ENCODE measurements around the gene RABGGTA. TPM values are rescaled to one million over a fixed set of nuclear protein-coding genes. Genes with fewer than 3 reads are reported as not detected.

RABGGTA gene
- total and polyA plus RNA-seq, 9 of the 15 experiments (the other 6 are each of a cell fraction or from before 2014, with no cell fraction given): 4.5 to 24.2 (median 15.5) TPM

- TF ChIP-seq ATF2 (CRISPR knock-in tag; IDR thresholded peaks at IDR 0.05) (no peak), ZFP36 (IDR thresholded peaks at IDR 0.05; ENCODE audit: low read depth, low read length, partially characterized antibody) (no peak), ZNF561 (CRISPR knock-in tag; conservative IDR thresholded peaks at IDR 0.05) (no peak), RAD21 (CRISPR knock-in tag; conservative IDR thresholded peaks at IDR 0.05 in 1 of 2, IDR thresholded peaks at IDR 0.05 in 1 of 2) (no peak), HDAC1 (IDR thresholded peaks at IDR 0.05) (peak in 1 of 2 experiments; percentile 71; a peak in 2 of 4 replicates), ZNF75A (CRISPR knock-in tag; IDR thresholded peaks at IDR 0.05) (no peak), MEF2D (tag; conservative IDR thresholded peaks at IDR 0.05; ENCODE audit: low read depth) (no peak), PPARD (CRISPR knock-in tag; IDR thresholded peaks at IDR 0.05) (no peak), SETDB1 (IDR thresholded peaks at IDR 0.05; ENCODE audit: low read length) (no peak), CCAR2 (IDR thresholded peaks at IDR 0.05; ENCODE audit: low read depth, low read length) (no peak), NR1H2 (CRISPR knock-in tag; IDR thresholded peaks at IDR 0.05) (no peak), BRF1 (IDR thresholded peaks at IDR 0.05; ENCODE audit: borderline replicate concordance, extremely low read depth, insufficient read length) (no peak), ZNF224 (CRISPR knock-in tag; IDR thresholded peaks at IDR 0.05) (no peak), DMBX1 (CRISPR knock-in tag; IDR thresholded peaks at IDR 0.05; ENCODE audit: borderline replicate concordance) (0 out of 2 replicates have a peak, but pooled peaks have one; percentile 72), MTF1 (CRISPR knock-in tag; IDR thresholded peaks at IDR 0.05; ENCODE audit: borderline replicate concordance) (no peak), WHSC1 (IDR thresholded peaks at IDR 0.05; ENCODE audit: low read length) (no peak), RREB1 (CRISPR knock-in tag; IDR thresholded peaks at IDR 0.05) (no peak), KAT2B (IDR thresholded peaks at IDR 0.05; ENCODE audit: low read depth, low read length) (no peak), RB1 (IDR thresholded peaks at IDR 0.05; ENCODE audit: low read depth) (no peak), DIDO1 (tag; IDR thresholded peaks at IDR 0.05; ENCODE audit: low read depth) (no peak), ZNF584 (CRISPR knock-in tag; IDR thresholded peaks at IDR 0.05; ENCODE audit: low read depth) (no peak), KLF16 (IDR thresholded peaks at IDR 0.05) (peak; percentile 93), RBM34 (IDR thresholded peaks at IDR 0.05; ENCODE audit: borderline replicate concordance, insufficient read depth, low read length) (no peak)
Observed at GRCh38 chr14:24255931-24256711, 15.3 kb downstream of the RABGGTA start (continued).

All from K562 (cell line).